Measurements from ENCODE around the gene KCNE2. TPM values are rescaled to one million over a fixed set of nuclear protein-coding genes. Genes with fewer than 3 reads are reported as not detected.
"Not testable (repeated sequence)": the region's sequence is repeated elsewhere in the genome, so short reads cannot be mapped to it uniquely, and the experiment has no call there.

Gene KCNE2
- total RNA-seq, 4 donors from 2014 or later, result 0.78 TPM; not detected in 3

GRCh38 chr21:34383138-34383537 lies 19.3 kb downstream of the KCNE2 start:
- H3K27ac ChIP-seq; H3K36me3 ChIP-seq; H3K4me1 ChIP-seq; H3K4me3 ChIP-seq (replicated peaks in 1 of 3); H3K9me3 ChIP-seq; H3K27me3 ChIP-seq; DNase-seq; intact Hi-C loops (cut with DNase I): not testable (repeated sequence)
- no CpG with 5 or more reads among the region's 2 CpGs for WGBS, 2 donors

DNA sequence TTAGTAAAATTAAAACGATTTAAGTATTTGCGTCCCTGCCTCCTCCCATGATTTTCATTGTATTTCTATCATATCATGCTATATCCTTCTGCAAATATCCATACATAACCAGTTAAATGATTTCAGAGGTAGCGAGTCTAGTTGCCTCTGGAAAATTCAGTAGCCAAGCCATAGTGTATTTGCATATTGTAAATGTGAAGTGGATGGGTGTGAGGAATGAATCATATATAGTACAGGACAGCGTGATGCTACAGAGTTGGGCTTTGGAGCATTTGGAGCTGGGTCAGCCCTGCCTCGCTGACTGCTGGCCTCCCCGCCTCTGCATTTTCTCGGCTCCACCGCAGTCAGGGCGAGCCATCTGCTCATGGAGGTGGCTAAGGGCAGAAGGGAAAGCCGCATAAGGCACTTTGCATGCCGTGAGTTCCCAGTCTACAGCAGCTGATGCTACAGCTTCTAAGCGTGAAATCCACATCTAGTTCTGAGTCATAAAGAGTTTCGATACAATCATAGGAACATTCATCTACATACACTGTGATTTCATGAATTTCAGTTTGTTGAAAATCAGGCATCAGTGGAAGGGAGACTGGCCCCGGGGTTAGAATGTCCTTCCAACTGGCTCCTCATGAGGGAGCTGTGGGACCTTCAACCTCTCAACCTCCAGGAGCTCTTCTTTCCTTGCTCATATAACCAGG lies 20.1 kb downstream of the KCNE2 start:
- H3K4me1 ChIP-seq; intact Hi-C loops (cut with DNase I); H3K27ac ChIP-seq; H3K27me3 ChIP-seq; DNase-seq; H3K9me3 ChIP-seq; H3K4me3 ChIP-seq (replicated peaks in 1 of 3); H3K36me3 ChIP-seq: not testable (repeated sequence)
- WGBS, 2 donors, result no CpG with 5 or more reads among the region's 14 CpGs

GRCh38 chr21:34400522-34400921 lies 36.7 kb downstream of the KCNE2 start:
- intact Hi-C loops (cut with DNase I); H3K4me1 ChIP-seq; H3K27ac ChIP-seq; H3K27me3 ChIP-seq; H3K4me3 ChIP-seq (replicated peaks in 1 of 3); H3K36me3 ChIP-seq; DNase-seq; H3K9me3 ChIP-seq: not testable (repeated sequence)
- no CpG with 5 or more reads among the region's 5 CpGs for WGBS, 2 donors

GRCh38 chr21:34404742-34405141 lies 40.9 kb downstream of the KCNE2 start:
- WGBS, 2 donors, result no CpG with 5 or more reads among the region's 5 CpGs
- H3K36me3 ChIP-seq; H3K4me3 ChIP-seq (replicated peaks in 1 of 3); DNase-seq; H3K27me3 ChIP-seq; intact Hi-C loops (cut with DNase I); H3K27ac ChIP-seq; H3K9me3 ChIP-seq; H3K4me1 ChIP-seq: not testable (repeated sequence)

- H3K9me3 ChIP-seq; H3K36me3 ChIP-seq; H3K4me1 ChIP-seq; H3K4me3 ChIP-seq (replicated peaks in 1 of 3); H3K27ac ChIP-seq; DNase-seq; intact Hi-C loops (cut with DNase I); H3K27me3 ChIP-seq: not testable (repeated sequence)
- no CpG with 5 or more reads among the region's 2 CpGs for WGBS, 2 donors
These were observed 41.9 kb downstream of the KCNE2 start for GRCh38 chr21:34405686-34406085.

GRCh38 chr21:34406102-34406501 lies 42.3 kb downstream of the KCNE2 start:
- H3K27ac ChIP-seq; H3K4me3 ChIP-seq (replicated peaks in 1 of 3); H3K4me1 ChIP-seq; intact Hi-C loops (cut with DNase I); H3K36me3 ChIP-seq; DNase-seq; H3K9me3 ChIP-seq; H3K27me3 ChIP-seq: not testable (repeated sequence)
- WGBS, 2 donors, result no CpG with 5 or more reads among the region's 6 CpGs

- WGBS, 2 donors, result no CpG with 5 or more reads among the region's 2 CpGs
These were observed 42.9 kb downstream of the KCNE2 start for GRCh38 chr21:34406676-34407075.

GRCh38 chr21:34407294-34407693 lies 43.5 kb downstream of the KCNE2 start:
- intact Hi-C loops (cut with DNase I); H3K27ac ChIP-seq; H3K4me3 ChIP-seq (replicated peaks in 1 of 3); H3K27me3 ChIP-seq; H3K36me3 ChIP-seq; H3K4me1 ChIP-seq; DNase-seq; H3K9me3 ChIP-seq: not testable (repeated sequence)
- no CpG with 5 or more reads among the region's 9 CpGs for WGBS, 2 donors

More at GRCh38 chr21:34406676-34407075, 42.9 kb downstream of the KCNE2 start:
- H3K9me3 ChIP-seq; H3K27ac ChIP-seq; DNase-seq; H3K36me3 ChIP-seq; intact Hi-C loops (cut with DNase I); H3K27me3 ChIP-seq; H3K4me1 ChIP-seq; H3K4me3 ChIP-seq (replicated peaks in 1 of 3): not testable (repeated sequence)

GRCh38 chr21:34417448-34418077 lies 53.8 kb downstream of the KCNE2 start:
- WGBS, 2 donors, result no CpG with 5 or more reads among the region's 5 CpGs
- DNase-seq; H3K4me1 ChIP-seq; H3K4me3 ChIP-seq (replicated peaks in 1 of 3); H3K36me3 ChIP-seq; H3K9me3 ChIP-seq; H3K27me3 ChIP-seq; H3K27ac ChIP-seq; intact Hi-C loops (cut with DNase I): not testable (repeated sequence)

Other genes starting within 250 kb of the KCNE2 start
- 10 to 100 TPM in 2 of 4 donors, 1 to 10 TPM in 2; 1.5 to 64.1 (median 12.0) TPM for gene SMIM11, start 11.5 kb downstream of the KCNE2 start, total RNA-seq
- not detected for gene SMIM34, start 59.9 kb downstream of the KCNE2 start, total RNA-seq
- gene KCNE1, start 148.2 kb downstream of the KCNE2 start, total RNA-seq, result 1 to 10 TPM in 2 of 4 donors, under 1 TPM in 2; 0.33 to 2.6 (median 1.5) TPM